Measurements from ENCODE around the gene POLRMT. TPM values are rescaled to one million over a fixed set of nuclear protein-coding genes. Genes with fewer than 3 reads are reported as not detected.
A peak's percentile ranks its signal among the peaks of the same experiment; 100 is the strongest.

POLRMT gene
- polyA plus RNA-seq, 1 of the 3 experiments (the other 2 are of a cell fraction), result 38.2 TPM

GRCh38 chr19:625257-625656, 8.1 kb downstream of the POLRMT start:
- no peak overlapping the region for H2AFZ ChIP-seq (ENCODE audit: low read depth)
- no peaks in the 10 kb centered on the region for H3K9me2 ChIP-seq
- no peak for DNase-seq
- no peak overlapping the region for H3K27ac ChIP-seq (ENCODE audit: low read depth in 2 of 2, low read length in 1 of 2)
- 0 out of 2 replicates have a peak, but pooled peaks cover 7% of the 10 kb centered on the region for H4K20me1 ChIP-seq (ENCODE audit: insufficient read depth)
- H3K4me2 ChIP-seq, result no peak overlapping the region
- H3K4me1 ChIP-seq (ENCODE audit: control insufficient read depth in 1 of 2, insufficient read depth in 2 of 2, low read depth in 1 of 2, low read length in 1 of 2), result peaks cover 0 to 10% of the 10 kb centered on the region in 2 experiments; a peak in 1 of 4 replicates
- peaks cover 8 to 20% of the 10 kb centered on the region in 2 experiments for H3K36me3 ChIP-seq (replicated peaks in 1 of 2; ENCODE audit: control insufficient read depth in 1 of 2, insufficient read depth in 2 of 2, low read length in 1 of 2)
- no peak overlapping the region for H3K4me3 ChIP-seq (ENCODE audit: low read depth in 2 of 2, low read length in 1 of 2)
- TF ChIP-seq RCOR1 (IDR thresholded peaks at IDR 0.05; ENCODE audit: low read length) (no peak), RXRA (IDR thresholded peaks at IDR 0.05; ENCODE audit: borderline replicate concordance, low read depth) (no peak), FOXM1 (IDR thresholded peaks at IDR 0.05; ENCODE audit: low read depth) (no peak), RFX5 (IDR thresholded peaks at IDR 0.05; ENCODE audit: low read length) (no peak)
- H3K27me3 ChIP-seq (ENCODE audit: insufficient read depth), result no peaks in the 10 kb centered on the region
- H3K79me2 ChIP-seq (ENCODE audit: insufficient read depth), result peaks cover 6% of the 10 kb centered on the region; the same call in 1 of the 2 replicates
- 99% methylated on average over 4 of the region's 5 CpGs for WGBS (ENCODE audit: low lambda C conversion rate)
- H3F3A ChIP-seq (replicated peaks; ENCODE audit: insufficient read depth), result no peaks in the 10 kb centered on the region
- no peak overlapping the region for H3K9ac ChIP-seq
- POLR2A ChIA-PET, result no interaction called here
- CTCF ChIA-PET, result interaction anchor here (1.5 to 2.2 kb wide), 2 partner anchors 19 to 76 kb away, joined by 3 to 10 read pairs; no protein-coding TSS in a partner anchor
- H3K9me3 ChIP-seq, result no peaks in the 10 kb centered on the region

GRCh38 chr19:624433-625109, 8.8 kb downstream of the POLRMT start:
- Histone ChIP-seq H3K27me3 (ENCODE audit: insufficient read depth) (no peaks in the 10 kb centered on the region), H3K4me3 (ENCODE audit: low read depth in 2 of 2, low read length in 1 of 2) (no peak overlapping the region), H3K9me2 (no peaks in the 10 kb centered on the region), H3K9ac (no peak overlapping the region), H3K36me3 (replicated peaks in 1 of 2; ENCODE audit: control insufficient read depth in 1 of 2, insufficient read depth in 2 of 2, low read length in 1 of 2) (peaks cover 8 to 24% of the 10 kb centered on the region in 2 experiments), H3K9me3 (no peaks in the 10 kb centered on the region), H3F3A (replicated peaks; ENCODE audit: insufficient read depth) (no peaks in the 10 kb centered on the region), H3K4me1 (ENCODE audit: control insufficient read depth in 1 of 2, insufficient read depth in 2 of 2, low read depth in 1 of 2, low read length in 1 of 2) (peaks cover 0 to 5% of the 10 kb centered on the region in 2 experiments; a peak in 1 of 4 replicates), H3K27ac (ENCODE audit: low read depth in 2 of 2, low read length in 1 of 2) (peak overlapping the region in 1 of 2 experiments; percentile 52; a peak in 1 of 4 replicates), H3K4me2 (no peak overlapping the region), H3K79me2 (ENCODE audit: insufficient read depth) (peaks cover 6% of the 10 kb centered on the region; the same call in 1 of the 2 replicates), H4K20me1 (ENCODE audit: insufficient read depth) (0 out of 2 replicates have a peak, but pooled peaks cover 7% of the 10 kb centered on the region), H2AFZ (ENCODE audit: low read depth) (no peak overlapping the region)
- POLR2A ChIA-PET, result no interaction called here
- TF ChIP-seq FOSL2 (IDR thresholded peaks at IDR 0.05; ENCODE audit: borderline replicate concordance, low read depth), result no peak
- 96% methylated on average over 9 of the region's 24 CpGs for WGBS (ENCODE audit: low lambda C conversion rate)
- CTCF ChIA-PET, result interaction anchor here (1.2 to 2.2 kb wide), 4 partner anchors 18 to 75 kb away, joined by 3 to 10 read pairs (median 4); no protein-coding TSS in a partner anchor
- DNase-seq, result no peak

DNA sequence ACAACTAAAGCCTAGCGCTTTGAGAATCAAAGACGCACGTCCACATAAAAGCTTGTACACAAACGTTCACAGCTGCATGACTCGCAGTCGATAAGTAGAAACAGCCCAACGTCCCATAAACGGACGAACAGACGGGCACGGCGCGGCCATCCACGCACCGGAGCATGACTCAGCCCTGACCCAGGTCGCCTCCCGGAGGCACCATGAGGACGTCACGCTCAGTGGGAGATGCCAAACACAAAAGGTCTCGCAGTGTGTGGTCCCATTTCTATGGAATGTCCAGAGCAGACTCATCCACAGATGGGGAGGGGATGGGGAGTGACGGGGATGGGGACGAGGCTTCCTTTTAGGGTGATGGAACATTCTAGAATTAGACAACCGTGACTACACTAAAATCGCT, 9.4 kb downstream of the POLRMT start:
- Histone ChIP-seq H2AFZ (ENCODE audit: low read depth) (no peak overlapping the region), H4K20me1 (ENCODE audit: insufficient read depth) (0 out of 2 replicates have a peak, but pooled peaks cover 7% of the 10 kb centered on the region), H3K4me3 (ENCODE audit: low read depth in 2 of 2, low read length in 1 of 2) (no peak overlapping the region), H3K79me2 (ENCODE audit: insufficient read depth) (peaks cover 4% of the 10 kb centered on the region; the same call in 1 of the 2 replicates), H3K4me1 (ENCODE audit: control insufficient read depth in 1 of 2, insufficient read depth in 2 of 2, low read depth in 1 of 2, low read length in 1 of 2) (peaks cover 0 to under 1% of the 10 kb centered on the region in 2 experiments; a peak in 1 of 4 replicates), H3K27ac (ENCODE audit: low read depth in 2 of 2, low read length in 1 of 2) (peak overlapping the region in 1 of 2 experiments; percentile 52; a peak in 1 of 4 replicates), H3K4me2 (no peak overlapping the region), H3F3A (replicated peaks; ENCODE audit: insufficient read depth) (no peaks in the 10 kb centered on the region), H3K9me3 (no peaks in the 10 kb centered on the region), H3K9ac (no peak overlapping the region), H3K36me3 (replicated peaks in 1 of 2; ENCODE audit: control insufficient read depth in 1 of 2, insufficient read depth in 2 of 2, low read length in 1 of 2) (peaks cover 6 to 29% of the 10 kb centered on the region in 2 experiments), H3K27me3 (ENCODE audit: insufficient read depth) (no peaks in the 10 kb centered on the region), H3K9me2 (no peaks in the 10 kb centered on the region)
- ChIA-PET POLR2A (no interaction called here), CTCF (interaction anchor here (1.2 to 1.4 kb wide), 2 partner anchors 36 to 40 kb away, joined by 3 to 6 read pairs; no protein-coding TSS in a partner anchor)
- DNase-seq, result no peak
- TF ChIP-seq, protein P1, sequence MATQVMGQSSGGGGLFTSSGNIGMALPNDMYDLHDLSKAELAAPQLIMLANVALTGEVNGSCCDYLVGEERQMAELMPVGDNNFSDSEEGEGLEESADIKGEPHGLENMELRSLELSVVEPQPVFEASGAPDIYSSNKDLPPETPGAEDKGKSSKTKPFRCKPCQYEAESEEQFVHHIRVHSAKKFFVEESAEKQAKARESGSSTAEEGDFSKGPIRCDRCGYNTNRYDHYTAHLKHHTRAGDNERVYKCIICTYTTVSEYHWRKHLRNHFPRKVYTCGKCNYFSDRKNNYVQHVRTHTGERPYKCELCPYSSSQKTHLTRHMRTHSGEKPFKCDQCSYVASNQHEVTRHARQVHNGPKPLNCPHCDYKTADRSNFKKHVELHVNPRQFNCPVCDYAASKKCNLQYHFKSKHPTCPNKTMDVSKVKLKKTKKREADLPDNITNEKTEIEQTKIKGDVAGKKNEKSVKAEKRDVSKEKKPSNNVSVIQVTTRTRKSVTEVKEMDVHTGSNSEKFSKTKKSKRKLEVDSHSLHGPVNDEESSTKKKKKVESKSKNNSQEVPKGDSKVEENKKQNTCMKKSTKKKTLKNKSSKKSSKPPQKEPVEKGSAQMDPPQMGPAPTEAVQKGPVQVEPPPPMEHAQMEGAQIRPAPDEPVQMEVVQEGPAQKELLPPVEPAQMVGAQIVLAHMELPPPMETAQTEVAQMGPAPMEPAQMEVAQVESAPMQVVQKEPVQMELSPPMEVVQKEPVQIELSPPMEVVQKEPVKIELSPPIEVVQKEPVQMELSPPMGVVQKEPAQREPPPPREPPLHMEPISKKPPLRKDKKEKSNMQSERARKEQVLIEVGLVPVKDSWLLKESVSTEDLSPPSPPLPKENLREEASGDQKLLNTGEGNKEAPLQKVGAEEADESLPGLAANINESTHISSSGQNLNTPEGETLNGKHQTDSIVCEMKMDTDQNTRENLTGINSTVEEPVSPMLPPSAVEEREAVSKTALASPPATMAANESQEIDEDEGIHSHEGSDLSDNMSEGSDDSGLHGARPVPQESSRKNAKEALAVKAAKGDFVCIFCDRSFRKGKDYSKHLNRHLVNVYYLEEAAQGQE (IDR thresholded peaks at IDR 0.05; ENCODE audit: low read depth, low read length), result no peak
- TF ChIP-seq CTCF (IDR thresholded peaks at IDR 0.05) (no peak), RAD21 (IDR thresholded peaks at IDR 0.05; ENCODE audit: low read length) (no peak), MEF2A (IDR thresholded peaks at IDR 0.05; ENCODE audit: borderline replicate concordance, low read depth) (no peak), PBX3 (IDR thresholded peaks at IDR 0.05) (no peak)
- WGBS (ENCODE audit: low lambda C conversion rate), result 63% methylated on average over 20 of the region's 24 CpGs

Measured in SK-N-SH (cell line).